GM12892 (cell line): ENCODE data around the gene CLSTN2.

Source experiments
- DNase-seq: peaks from one replicate; pipeline ENCODE4 v3.0.0; 2011; ENCODE audit not compliant: insufficient read length
- FAIRE-seq: peaks from 2 replicates; lab custom pipeline; 2011; peaks lifted over from hg19 to GRCh38; lab: Jason Lieb, UNC
- POLR2A ChIP-seq: IDR thresholded peaks from 2 replicates; pipeline ENCODE4 v1.6.1; 2011; ENCODE audit warnings: low read depth, low read length, control low read depth
- POLR2AphosphoS5 ChIP-seq: IDR thresholded peaks from 2 replicates; pipeline ENCODE4 v1.6.1; 2011; ENCODE audit warnings: low read depth, low read length, control low read depth
- TAF1 ChIP-seq: IDR thresholded peaks from 2 replicates; pipeline ENCODE4 v1.6.1; 2011; ENCODE audit warnings: low read depth, mild to moderate bottlenecking, control low read depth, low read length, borderline replicate concordance

CLSTN2 gene

GRCh38 chr3:140559546-140559945, 624.6 kb downstream of the CLSTN2 start:
- DNase-seq (no peak), FAIRE-seq (no peak)
- no peak for TF ChIP-seq POLR2AphosphoS5
- no peak for TF ChIP-seq TAF1
- TF ChIP-seq POLR2A, result no peak

DNA sequence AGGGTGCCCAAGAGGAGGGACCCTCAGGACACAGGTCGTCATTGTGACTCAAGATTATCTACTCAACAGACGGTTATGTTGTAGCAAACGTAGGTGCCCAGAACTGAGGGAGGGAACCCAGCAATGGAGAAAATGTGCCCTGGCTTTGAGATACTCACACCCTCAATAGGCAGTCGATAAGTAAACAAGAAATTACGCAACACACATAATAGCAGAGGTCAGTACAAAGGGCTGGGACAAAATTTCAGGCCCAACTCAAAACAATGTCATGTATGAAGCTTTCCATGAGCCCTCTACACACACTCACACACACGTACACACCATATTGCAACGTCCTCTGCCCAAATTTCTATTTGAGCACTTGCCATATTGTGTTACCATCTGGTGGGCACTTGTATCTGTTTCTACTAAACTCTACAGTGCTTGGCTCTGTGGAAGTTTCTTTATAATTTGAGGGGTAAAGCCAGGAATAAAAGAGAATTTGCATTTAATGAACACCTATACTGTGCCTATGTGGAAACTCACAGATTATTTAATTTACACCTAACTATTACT, 628.3 kb downstream of the CLSTN2 start:
- no peak for TF ChIP-seq POLR2A
- TF ChIP-seq POLR2AphosphoS5, result no peak
- TF ChIP-seq TAF1, result no peak
- FAIRE-seq (no peak), DNase-seq (no peak)

- DNase-seq (no peak), FAIRE-seq (no peak)
- TF ChIP-seq POLR2AphosphoS5 (no peak), POLR2A (no peak), TAF1 (no peak)
Measured at GRCh38 chr3:140568131-140568530, 633.1 kb downstream of the CLSTN2 start.

DNA sequence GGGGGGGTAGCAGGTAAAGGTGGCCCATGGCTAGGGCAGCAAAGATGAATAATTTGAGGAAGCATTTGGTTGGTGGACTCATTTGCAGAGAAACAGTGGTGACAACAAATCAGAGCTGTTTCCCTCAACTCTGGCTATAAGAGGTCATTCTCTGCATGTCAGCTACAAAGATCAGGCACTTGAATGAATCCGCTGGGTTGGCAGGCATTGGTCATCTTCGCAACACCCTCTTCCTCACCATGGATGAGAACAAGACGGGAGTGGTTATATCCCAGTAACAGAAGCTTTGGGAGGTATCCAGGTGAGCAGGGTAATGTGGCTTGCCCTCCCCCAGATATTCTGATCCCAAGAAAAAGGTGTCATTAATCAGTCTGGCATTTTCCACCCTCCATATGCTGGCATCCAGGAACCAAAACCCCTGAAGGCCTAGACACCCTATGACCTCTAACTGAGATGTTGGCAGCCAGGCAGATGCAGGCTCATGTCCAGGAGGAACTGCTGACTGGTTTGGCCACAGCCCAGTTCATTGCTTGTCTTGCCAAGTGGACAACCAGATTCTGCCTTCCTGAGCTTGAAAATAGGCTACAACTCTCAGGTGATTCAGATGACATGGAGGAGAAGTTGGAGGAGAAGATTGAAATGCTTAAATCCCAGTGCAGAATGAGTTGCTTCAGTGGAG, 634.0 kb downstream of the CLSTN2 start:
- FAIRE-seq (no peak), DNase-seq (no peak)
- TF ChIP-seq TAF1 (no peak), POLR2A (no peak), POLR2AphosphoS5 (no peak)

- no peak for TF ChIP-seq POLR2A
- no peak for TF ChIP-seq POLR2AphosphoS5
- no peak for TF ChIP-seq TAF1
- FAIRE-seq (no peak), DNase-seq (no peak)
Measured at GRCh38 chr3:140570602-140571001, 635.6 kb downstream of the CLSTN2 start.

- no peak for TF ChIP-seq POLR2A
- TF ChIP-seq TAF1, result no peak
- no peak for TF ChIP-seq POLR2AphosphoS5
- DNase-seq (no peak), FAIRE-seq (no peak)
Measured at GRCh38 chr3:140571836-140572235, 636.9 kb downstream of the CLSTN2 start.

GRCh38 chr3:140572334-140572733, 637.3 kb downstream of the CLSTN2 start:
- DNase-seq, result no peak
- TF ChIP-seq POLR2AphosphoS5 (no peak), TAF1 (no peak), POLR2A (no peak)
- FAIRE-seq, result no peak

DNA sequence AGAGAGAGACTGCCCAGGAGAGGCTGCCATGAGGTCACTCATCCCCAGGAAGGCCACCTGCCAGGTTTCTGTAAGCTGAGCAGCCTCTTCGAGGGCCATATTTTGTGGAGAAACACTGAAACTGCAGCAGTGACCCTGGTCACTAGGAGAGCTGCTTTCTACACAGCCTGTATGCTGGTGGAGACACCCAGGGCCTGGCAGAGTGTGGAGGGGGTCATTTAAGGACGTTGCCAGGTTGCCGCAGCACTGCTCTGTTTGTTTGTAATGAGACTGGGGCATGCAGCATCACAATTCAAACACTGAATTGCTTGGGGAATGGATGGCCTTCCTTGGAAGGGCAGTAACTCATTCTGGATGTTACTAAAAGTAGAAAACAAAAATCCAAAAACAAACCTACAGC, 638.0 kb downstream of the CLSTN2 start:
- no peak for FAIRE-seq
- no peak for TF ChIP-seq TAF1
- no peak for TF ChIP-seq POLR2A
- TF ChIP-seq POLR2AphosphoS5, result no peak
- no peak for DNase-seq

DNA sequence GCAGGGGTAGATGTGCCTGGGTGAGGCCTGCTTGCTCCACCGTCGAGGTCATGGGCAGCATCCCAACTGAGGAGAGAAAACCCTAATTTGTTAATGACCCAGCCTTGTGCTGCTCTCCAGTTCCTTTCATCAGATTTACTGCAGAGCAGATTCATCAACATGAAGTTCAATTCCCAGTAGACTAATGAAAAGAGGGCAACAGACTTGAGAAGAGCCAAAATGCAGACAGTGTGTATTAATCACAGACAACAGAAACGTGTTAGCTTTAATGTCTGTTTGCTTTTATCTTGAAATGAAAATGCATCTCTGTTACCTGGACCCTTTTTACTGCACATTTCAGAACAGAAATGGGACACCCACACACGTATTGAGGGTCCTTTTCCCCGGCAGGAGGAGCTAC, 639.4 kb downstream of the CLSTN2 start:
- no peak for FAIRE-seq
- no peak for DNase-seq
- TF ChIP-seq POLR2AphosphoS5 (no peak), POLR2A (no peak), TAF1 (no peak)

DNA sequence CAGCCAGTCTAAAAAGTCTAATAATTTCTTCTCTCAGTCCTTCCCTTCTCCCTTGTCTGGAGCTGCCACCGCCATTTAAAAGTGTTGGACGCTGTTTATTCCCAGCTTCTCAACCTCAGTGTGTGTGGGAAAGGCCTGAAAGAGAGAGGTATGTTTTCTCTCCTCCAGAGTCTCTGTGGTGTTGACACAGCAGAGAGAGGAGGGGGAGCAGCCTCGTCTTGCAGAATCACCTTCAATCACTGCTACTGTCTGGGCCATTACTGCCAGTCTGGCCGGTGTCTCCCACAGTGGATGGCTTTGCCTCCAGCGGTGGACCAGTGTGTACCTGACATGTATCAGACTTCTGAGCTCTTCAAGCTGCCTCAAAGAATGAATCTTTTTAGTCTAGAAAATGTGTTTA, 641.5 kb downstream of the CLSTN2 start:
- TF ChIP-seq POLR2AphosphoS5 (no peak), TAF1 (no peak), POLR2A (no peak)
- no peak for FAIRE-seq
- no peak for DNase-seq

DNA sequence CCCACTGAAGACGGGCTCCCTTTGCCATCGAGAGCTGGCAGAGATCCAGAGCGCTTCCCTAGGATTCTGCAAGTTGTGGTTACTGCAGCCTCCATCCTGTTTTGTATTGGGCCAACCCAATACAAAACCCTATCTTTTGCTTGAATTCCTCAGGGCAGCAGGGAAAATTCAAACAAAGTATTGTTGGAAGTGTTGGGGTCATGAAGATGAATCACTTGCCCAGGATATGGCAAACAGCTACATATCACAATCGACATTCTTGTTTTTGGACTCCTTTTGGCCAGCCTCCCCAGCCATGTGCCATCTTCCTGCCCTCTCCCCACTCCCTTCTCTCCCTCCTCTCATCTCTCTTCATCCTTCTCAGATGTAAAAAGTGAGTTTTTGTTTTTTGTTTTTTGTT, 642.9 kb downstream of the CLSTN2 start:
- FAIRE-seq (no peak), DNase-seq (no peak)
- TF ChIP-seq POLR2AphosphoS5 (no peak), POLR2A (no peak), TAF1 (no peak)

GRCh38 chr3:140579260-140579659, 644.3 kb downstream of the CLSTN2 start:
- TF ChIP-seq POLR2AphosphoS5 (no peak), TAF1 (no peak), POLR2A (no peak)
- no peak for DNase-seq
- FAIRE-seq, result no peak

- DNase-seq (no peak), FAIRE-seq (no peak)
Measured at GRCh38 chr3:140580746-140581145, 645.8 kb downstream of the CLSTN2 start.

More at GRCh38 chr3:140580746-140581145, 645.8 kb downstream of the CLSTN2 start:
- no peak for TF ChIP-seq POLR2A
- no peak for TF ChIP-seq POLR2AphosphoS5
- no peak for TF ChIP-seq TAF1
